Smooth muscle cell (in vitro differentiated cells): ENCODE results near the gene SCIN. TPM values are rescaled to one million over a fixed set of nuclear protein-coding genes. Genes with fewer than 3 reads are reported as not detected.

Source experiments
- DNase-seq: peaks from one replicate; lab custom pipeline; 2025; ENCODE audit not compliant: unreplicated experiment; lab: John Stamatoyannopoulos, UW
- H2AFZ ChIP-seq: fragments of 200-600 bp; sonication (generic); 2 replicates; pipeline ENCODE4 v1.6.0; 2016; ENCODE audit warnings: antibody characterized with exemption, low read depth, mild to moderate bottlenecking
- H3F3A ChIP-seq: fragments of 200-600 bp; sonication (generic); 2 replicates; pipeline ENCODE4 v1.6.0; 2017; ENCODE audit warnings: antibody characterized with exemption, low read depth
- H3K27ac ChIP-seq: fragments of 200-600 bp; sonication (generic); 2 replicates; pipeline ENCODE4 v1.5.1; 2016; ENCODE audit warnings: low read depth, mild to moderate bottlenecking
- H3K27me3 ChIP-seq: fragments of 200-600 bp; sonication (generic); 2 replicates; pipeline ENCODE4 v1.6.1; 2016; ENCODE audit warnings: low read depth, mild to moderate bottlenecking
- H3K36me3 ChIP-seq: fragments of 200-600 bp; sonication (generic); 2 replicates; pipeline ENCODE4 v1.5.1; 2016; ENCODE audit warnings: low read depth
- H3K4me1 ChIP-seq: fragments of 200-600 bp; sonication (generic); 2 replicates; pipeline ENCODE4 v1.5.1; 2016; ENCODE audit warnings: low read depth
- H3K4me2 ChIP-seq: fragments of 200-600 bp; sonication (generic); 2 replicates; pipeline ENCODE4 v1.6.0; 2016; ENCODE audit warnings: mild to moderate bottlenecking
- H3K4me3 ChIP-seq: fragments of 200-600 bp; sonication (generic); 2 replicates; pipeline ENCODE4 v1.5.1; 2016; ENCODE audit warnings: mild to moderate bottlenecking
- H3K79me2 ChIP-seq: fragments of 200-600 bp; sonication (generic); 2 replicates; pipeline ENCODE4 v1.6.0; 2016; ENCODE audit warnings: low read depth, mild to moderate bottlenecking
- H3K9ac ChIP-seq: fragments of 200-600 bp; sonication (generic); 2 replicates; pipeline ENCODE4 v1.6.0; 2016; ENCODE audit warnings: low read depth
- H3K9me3 ChIP-seq: fragments of 200-600 bp; sonication (generic); replicated peaks from 2 replicates; pipeline ENCODE4 v1.5.1; 2016; ENCODE audit warnings: low read depth
- H4K20me1 ChIP-seq: fragments of 200-600 bp; sonication (generic); 2 replicates; pipeline ENCODE4 v1.6.0; 2016; ENCODE audit warnings: low read depth
- CTCF ChIP-seq: fragments of 200-600 bp; sonication (generic); IDR thresholded peaks from 2 replicates; pipeline ENCODE4 v1.5.1; 2017; ENCODE audit warnings: borderline replicate concordance, mild to moderate bottlenecking, antibody characterized with exemption; ENCODE audit not compliant: insufficient read depth, poor library complexity, severe bottlenecking
- WGBS: methylation state at CpG from one replicate; pipeline ENCODE4 v1.1.7; 2016; ENCODE audit warnings: low lambda C conversion rate; 5-methylcytosine and 5-hydroxymethylcytosine counted together
- polyA plus RNA-seq: library from polyadenylated mRNA; unstranded; fragments of >200 nt; fragmentation: Nextera tagmentation; extraction: Ambion mirVana; gene quantifications from 2 replicates; pipeline ENCODE4 v1.2.1, GENCODE V29; 2016
- total RNA-seq: library from RNA; depleted of rRNA; stranded (reverse); fragments of >200 nt; gene quantifications from 2 replicates; pipeline ENCODE4 v1.2.3, GENCODE V29; 2014

Gene SCIN
- total and polyA plus RNA-seq, 2 experiments from 2014 or later: 0.31 TPM

GRCh38 chr7:12620371-12620770, 49.9 kb downstream of the SCIN start:
- Histone ChIP-seq H3K27me3 (no peaks in the 10 kb centered on the region), H3K36me3 (no peaks in the 10 kb centered on the region), H4K20me1 (no peaks in the 10 kb centered on the region), H3K4me1 (no peaks in the 10 kb centered on the region), H2AFZ (no peak overlapping the region), H3K9me3 (no peaks in the 10 kb centered on the region), H3F3A (no peaks in the 10 kb centered on the region), H3K4me2 (no peak overlapping the region), H3K79me2 (no peaks in the 10 kb centered on the region), H3K27ac (no peak overlapping the region), H3K9ac (no peak overlapping the region), H3K4me3 (no peak overlapping the region)
- TF ChIP-seq CTCF: no peak
- no peak for DNase-seq

DNA sequence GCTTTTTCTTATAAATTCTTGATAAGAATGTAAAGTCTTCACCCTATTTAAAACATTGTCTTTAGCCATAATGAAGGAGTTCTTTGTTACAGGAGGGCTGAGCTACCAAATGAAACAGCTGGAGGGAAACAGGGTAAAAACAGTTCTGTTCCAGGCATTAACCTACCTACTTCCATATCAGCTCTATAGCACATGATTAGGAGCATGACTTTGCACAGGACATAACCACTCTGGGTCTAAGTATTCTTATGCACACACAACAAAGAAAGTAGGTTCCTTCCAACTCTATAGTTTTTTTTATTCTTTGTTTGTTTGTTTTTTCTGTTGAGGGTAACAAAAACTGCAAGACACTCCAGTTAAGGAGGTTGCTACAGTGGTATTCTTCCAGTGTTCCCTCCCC, 52.7 kb downstream of the SCIN start:
- no peak for TF ChIP-seq CTCF
- Histone ChIP-seq H3K79me2 (no peaks in the 10 kb centered on the region), H3K4me2 (no peak overlapping the region), H3K36me3 (no peaks in the 10 kb centered on the region), H3K9me3 (no peaks in the 10 kb centered on the region), H3K27ac (no peak overlapping the region), H3K4me1 (no peaks in the 10 kb centered on the region), H3K9ac (no peak overlapping the region), H4K20me1 (no peaks in the 10 kb centered on the region), H3K4me3 (no peak overlapping the region), H3K27me3 (no peaks in the 10 kb centered on the region), H3F3A (no peaks in the 10 kb centered on the region), H2AFZ (peak overlapping the region; percentile 29)
- DNase-seq: no peak

DNA sequence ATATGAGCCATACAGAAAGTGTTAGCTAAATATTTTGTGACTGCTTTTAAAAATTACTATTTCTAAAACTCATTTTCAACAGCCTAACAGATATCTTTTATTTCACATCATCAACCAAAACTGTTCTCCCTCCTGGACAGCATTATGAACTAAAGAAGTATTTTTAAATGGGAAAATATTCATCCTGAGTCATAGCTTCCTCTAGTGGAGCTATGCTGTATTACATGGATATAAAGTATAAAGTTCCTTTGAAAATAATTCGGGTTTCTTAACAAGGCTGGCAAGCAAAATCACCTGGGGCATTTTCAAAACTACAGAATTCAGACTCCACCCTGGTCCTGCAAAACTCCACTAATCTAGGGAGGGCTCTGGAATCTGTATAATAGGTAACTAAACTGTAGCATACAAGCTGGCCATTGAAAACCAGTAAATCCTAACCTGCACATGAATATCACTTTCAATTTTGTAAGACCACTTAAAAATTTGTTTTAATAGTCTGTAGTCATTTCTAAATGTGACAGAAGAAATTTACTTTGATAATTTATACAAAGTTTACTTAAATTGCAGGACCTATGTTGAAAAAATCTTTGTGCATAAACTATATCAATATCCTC, 53.5 kb downstream of the SCIN start:
- DNase-seq: no peak
- no peaks in the 10 kb centered on the region for H3K27me3 ChIP-seq
- H3K9ac ChIP-seq: no peak overlapping the region
- no peaks in the 10 kb centered on the region for H4K20me1 ChIP-seq
- H3K9me3 ChIP-seq: no peaks in the 10 kb centered on the region
- TF ChIP-seq CTCF: peak; percentile 74
- H3K4me3 ChIP-seq: no peak overlapping the region
- H3K27ac ChIP-seq: no peak overlapping the region
- H3K4me1 ChIP-seq: no peaks in the 10 kb centered on the region
- 30% methylated on average over 1 of the region's 1 CpG for whole genome bisulfite sequencing
- H3K36me3 ChIP-seq: no peaks in the 10 kb centered on the region
- no peak overlapping the region for H2AFZ ChIP-seq
- no peaks in the 10 kb centered on the region for H3K79me2 ChIP-seq
- H3F3A ChIP-seq: no peaks in the 10 kb centered on the region
- peak overlapping the region; percentile 14 for H3K4me2 ChIP-seq

GRCh38 chr7:12625836-12626235, 55.3 kb downstream of the SCIN start:
- Histone ChIP-seq H3K9me3 (no peaks in the 10 kb centered on the region), H3K4me2 (no peak overlapping the region), H3K27ac (no peak overlapping the region), H3F3A (no peaks in the 10 kb centered on the region), H3K4me3 (no peak overlapping the region), H4K20me1 (no peaks in the 10 kb centered on the region), H3K36me3 (no peaks in the 10 kb centered on the region), H3K79me2 (no peaks in the 10 kb centered on the region), H3K27me3 (no peaks in the 10 kb centered on the region), H3K9ac (no peak overlapping the region), H2AFZ (no peak overlapping the region), H3K4me1 (no peaks in the 10 kb centered on the region)
- no peak for DNase-seq
- TF ChIP-seq CTCF: no peak
- WGBS: 73% methylated on average over 4 of the region's 4 CpGs
